ENCODE results near the gene QSOX2. TPM values are rescaled to one million over a fixed set of nuclear protein-coding genes. Genes with fewer than 3 reads are reported as not detected.

QSOX2 gene
- total RNA-seq, 1 experiment from 2014 or later: 11.3 TPM

GRCh38 chr9:136182850-136183422 lies 62.7 kb downstream of the QSOX2 start:
- Histone ChIP-seq H4K20me1 (ENCODE audit: insufficient read depth, low read depth, low read length) (no peaks in the 10 kb centered on the region), H3K9ac (ENCODE audit: low read length) (no peak overlapping the region), H3K9me2 (replicated peaks; ENCODE audit: insufficient read depth, low read length) (no peaks in the 10 kb centered on the region), H3K4me3 (ENCODE audit: low read length) (no peak overlapping the region), H3K4me1 (ENCODE audit: low read length) (no peaks in the 10 kb centered on the region), H3K9me3 (ENCODE audit: low read length) (no peaks in the 10 kb centered on the region), H3K27ac (ENCODE audit: low read length) (no peak overlapping the region), H3K79me2 (ENCODE audit: low read length) (no peaks in the 10 kb centered on the region), H3K4me2 (ENCODE audit: low read depth, low read length, poor library complexity, severe bottlenecking) (no peak overlapping the region), H3K36me3 (ENCODE audit: insufficient read depth, low read length) (no peaks in the 10 kb centered on the region), H3K27me3 (ENCODE audit: low read length) (no peaks in the 10 kb centered on the region), H2AFZ (ENCODE audit: low read length) (no peak overlapping the region)
- no peak for DNase-seq

- H2AFZ ChIP-seq (ENCODE audit: low read length): no peak overlapping the region
- no peaks in the 10 kb centered on the region for H3K79me2 ChIP-seq (ENCODE audit: low read length)
- no peaks in the 10 kb centered on the region for H3K9me2 ChIP-seq (replicated peaks; ENCODE audit: insufficient read depth, low read length)
- H3K27ac ChIP-seq (ENCODE audit: low read length): no peak overlapping the region
- DNase-seq: no peak
- H4K20me1 ChIP-seq (ENCODE audit: insufficient read depth, low read depth, low read length): no peaks in the 10 kb centered on the region
- no peak overlapping the region for H3K4me3 ChIP-seq (ENCODE audit: low read length)
- H3K36me3 ChIP-seq (ENCODE audit: insufficient read depth, low read length): no peaks in the 10 kb centered on the region
- no peak overlapping the region for H3K9ac ChIP-seq (ENCODE audit: low read length)
- H3K4me1 ChIP-seq (ENCODE audit: low read length): no peaks in the 10 kb centered on the region
- no peaks in the 10 kb centered on the region for H3K9me3 ChIP-seq (ENCODE audit: low read length)
- no peak overlapping the region for H3K4me2 ChIP-seq (ENCODE audit: low read depth, low read length, poor library complexity, severe bottlenecking)
- no peaks in the 10 kb centered on the region for H3K27me3 ChIP-seq (ENCODE audit: low read length)
These were observed 63.2 kb downstream of the QSOX2 start for GRCh38 chr9:136182420-136182787.

GRCh38 chr9:136181784-136182419 lies 63.7 kb downstream of the QSOX2 start:
- no peak for DNase-seq

GRCh38 chr9:136180586-136180985 lies 65.0 kb downstream of the QSOX2 start:
- H3K36me3 ChIP-seq (ENCODE audit: insufficient read depth, low read length): no peaks in the 10 kb centered on the region
- H3K9me3 ChIP-seq (ENCODE audit: low read length): no peaks in the 10 kb centered on the region
- no peaks in the 10 kb centered on the region for H4K20me1 ChIP-seq (ENCODE audit: insufficient read depth, low read depth, low read length)
- no peak for DNase-seq
- H3K79me2 ChIP-seq (ENCODE audit: low read length): no peaks in the 10 kb centered on the region
- H3K4me3 ChIP-seq (ENCODE audit: low read length): no peak overlapping the region
- H3K27ac ChIP-seq (ENCODE audit: low read length): no peak overlapping the region
- H2AFZ ChIP-seq (ENCODE audit: low read length): no peak overlapping the region
- H3K4me1 ChIP-seq (ENCODE audit: low read length): no peaks in the 10 kb centered on the region
- H3K9ac ChIP-seq (ENCODE audit: low read length): no peak overlapping the region
- no peak overlapping the region for H3K4me2 ChIP-seq (ENCODE audit: low read depth, low read length, poor library complexity, severe bottlenecking)
- no peaks in the 10 kb centered on the region for H3K9me2 ChIP-seq (replicated peaks; ENCODE audit: insufficient read depth, low read length)
- no peaks in the 10 kb centered on the region for H3K27me3 ChIP-seq (ENCODE audit: low read length)

More at GRCh38 chr9:136181784-136182419, 63.7 kb downstream of the QSOX2 start:
- no peak overlapping the region for H3K4me2 ChIP-seq (ENCODE audit: low read depth, low read length, poor library complexity, severe bottlenecking)
- no peaks in the 10 kb centered on the region for H3K79me2 ChIP-seq (ENCODE audit: low read length)
- no peaks in the 10 kb centered on the region for H3K4me1 ChIP-seq (ENCODE audit: low read length)
- H4K20me1 ChIP-seq (ENCODE audit: insufficient read depth, low read depth, low read length): no peaks in the 10 kb centered on the region
- H3K27me3 ChIP-seq (ENCODE audit: low read length): no peaks in the 10 kb centered on the region
- H3K36me3 ChIP-seq (ENCODE audit: insufficient read depth, low read length): no peaks in the 10 kb centered on the region
- no peak overlapping the region for H3K27ac ChIP-seq (ENCODE audit: low read length)
- no peaks in the 10 kb centered on the region for H3K9me3 ChIP-seq (ENCODE audit: low read length)
- H3K9me2 ChIP-seq (replicated peaks; ENCODE audit: insufficient read depth, low read length): no peaks in the 10 kb centered on the region
- H2AFZ ChIP-seq (ENCODE audit: low read length): no peak overlapping the region
- H3K9ac ChIP-seq (ENCODE audit: low read length): no peak overlapping the region
- no peak overlapping the region for H3K4me3 ChIP-seq (ENCODE audit: low read length)

GRCh38 chr9:136179761-136180160 lies 65.9 kb downstream of the QSOX2 start:
- Histone ChIP-seq H3K9me3 (ENCODE audit: low read length) (no peaks in the 10 kb centered on the region), H3K27ac (ENCODE audit: low read length) (no peak overlapping the region), H4K20me1 (ENCODE audit: insufficient read depth, low read depth, low read length) (no peaks in the 10 kb centered on the region), H3K9ac (ENCODE audit: low read length) (no peak overlapping the region), H3K4me3 (ENCODE audit: low read length) (no peak overlapping the region), H3K27me3 (ENCODE audit: low read length) (no peaks in the 10 kb centered on the region), H3K79me2 (ENCODE audit: low read length) (no peaks in the 10 kb centered on the region), H3K4me2 (ENCODE audit: low read depth, low read length, poor library complexity, severe bottlenecking) (no peak overlapping the region), H3K36me3 (ENCODE audit: insufficient read depth, low read length) (no peaks in the 10 kb centered on the region), H3K9me2 (replicated peaks; ENCODE audit: insufficient read depth, low read length) (no peaks in the 10 kb centered on the region), H2AFZ (ENCODE audit: low read length) (no peak overlapping the region), H3K4me1 (ENCODE audit: low read length) (no peaks in the 10 kb centered on the region)
- no peak for DNase-seq

GRCh38 chr9:136179101-136179616 lies 66.5 kb downstream of the QSOX2 start:
- H3K4me2 ChIP-seq (ENCODE audit: low read depth, low read length, poor library complexity, severe bottlenecking): no peak overlapping the region
- H2AFZ ChIP-seq (ENCODE audit: low read length): no peak overlapping the region
- H3K9me2 ChIP-seq (replicated peaks; ENCODE audit: insufficient read depth, low read length): no peaks in the 10 kb centered on the region
- no peaks in the 10 kb centered on the region for H4K20me1 ChIP-seq (ENCODE audit: insufficient read depth, low read depth, low read length)
- no peak overlapping the region for H3K27ac ChIP-seq (ENCODE audit: low read length)
- H3K4me3 ChIP-seq (ENCODE audit: low read length): no peak overlapping the region
- no peak overlapping the region for H3K9ac ChIP-seq (ENCODE audit: low read length)
- no peaks in the 10 kb centered on the region for H3K36me3 ChIP-seq (ENCODE audit: insufficient read depth, low read length)
- no peaks in the 10 kb centered on the region for H3K79me2 ChIP-seq (ENCODE audit: low read length)
- H3K9me3 ChIP-seq (ENCODE audit: low read length): no peaks in the 10 kb centered on the region
- H3K4me1 ChIP-seq (ENCODE audit: low read length): no peaks in the 10 kb centered on the region
- no peaks in the 10 kb centered on the region for H3K27me3 ChIP-seq (ENCODE audit: low read length)
- no peak for DNase-seq

- Histone ChIP-seq H3K4me3 (ENCODE audit: low read length) (no peak overlapping the region), H2AFZ (ENCODE audit: low read length) (no peak overlapping the region), H3K9me2 (replicated peaks; ENCODE audit: insufficient read depth, low read length) (no peaks in the 10 kb centered on the region), H3K27me3 (ENCODE audit: low read length) (no peaks in the 10 kb centered on the region), H3K4me2 (ENCODE audit: low read depth, low read length, poor library complexity, severe bottlenecking) (no peak overlapping the region), H3K36me3 (ENCODE audit: insufficient read depth, low read length) (no peaks in the 10 kb centered on the region), H3K9me3 (ENCODE audit: low read length) (no peaks in the 10 kb centered on the region), H3K4me1 (ENCODE audit: low read length) (no peaks in the 10 kb centered on the region), H4K20me1 (ENCODE audit: insufficient read depth, low read depth, low read length) (no peaks in the 10 kb centered on the region), H3K27ac (ENCODE audit: low read length) (no peak overlapping the region), H3K9ac (ENCODE audit: low read length) (no peak overlapping the region), H3K79me2 (ENCODE audit: low read length) (no peaks in the 10 kb centered on the region)
- DNase-seq: no peak
These were observed 66.9 kb downstream of the QSOX2 start for GRCh38 chr9:136178773-136179075.

GRCh38 chr9:136178061-136178772 lies 67.4 kb downstream of the QSOX2 start:
- Histone ChIP-seq H3K4me1 (ENCODE audit: low read length) (no peaks in the 10 kb centered on the region), H3K27ac (ENCODE audit: low read length) (no peak overlapping the region), H3K79me2 (ENCODE audit: low read length) (no peaks in the 10 kb centered on the region), H2AFZ (ENCODE audit: low read length) (no peak overlapping the region), H3K4me3 (ENCODE audit: low read length) (no peak overlapping the region), H3K4me2 (ENCODE audit: low read depth, low read length, poor library complexity, severe bottlenecking) (no peak overlapping the region), H3K36me3 (ENCODE audit: insufficient read depth, low read length) (no peaks in the 10 kb centered on the region), H3K9me3 (ENCODE audit: low read length) (no peaks in the 10 kb centered on the region), H3K9ac (ENCODE audit: low read length) (no peak overlapping the region), H4K20me1 (ENCODE audit: insufficient read depth, low read depth, low read length) (no peaks in the 10 kb centered on the region), H3K9me2 (replicated peaks; ENCODE audit: insufficient read depth, low read length) (no peaks in the 10 kb centered on the region), H3K27me3 (ENCODE audit: low read length) (no peaks in the 10 kb centered on the region)
- DNase-seq: no peak
